Ureter (tissue), 1 donor: ENCODE measurements around the gene ACSL5. TPM values are rescaled to one million over a fixed set of nuclear protein-coding genes. Genes with fewer than 3 reads are reported as not detected.

Experiments used
- DNase-seq: peaks from one replicate; pipeline ENCODE4 v3.0.0-alpha.2; 2020; ENCODE audit warnings: low spot score
- total RNA-seq: library from RNA; stranded (reverse); gene quantifications from one replicate; pipeline ENCODE4 v1.2.4, GENCODE V29; 2023
- donor health status: DM: yes; HTN: yes; CAD: no.

The ACSL5 gene
- 117 TPM for total RNA-seq

- DNase-seq: no peak
Measured at GRCh38 chr10:112373912-112374338, at the start of gene ACSL5. ACSL5 (plus strand) TSS chr10:112374116; CDS start chr10:112394947, 20,831 bp downstream.

GRCh38 chr10:112327678-112328077 lies 46.2 kb upstream of the ACSL5 start:
- no peak for DNase-seq

- DNase-seq: no peak
Measured at GRCh38 chr10:112330162-112330561, 43.8 kb upstream of the ACSL5 start.

GRCh38 chr10:112330607-112331160 lies 43.2 kb upstream of the ACSL5 start:
- DNase-seq: no peak

GRCh38 chr10:112332022-112332421 lies 41.9 kb upstream of the ACSL5 start:
- no peak for DNase-seq

GRCh38 chr10:112332509-112333228 lies 41.2 kb upstream of the ACSL5 start:
- DNase-seq: no peak

- no peak for DNase-seq
Measured at GRCh38 chr10:112333452-112333851, 40.5 kb upstream of the ACSL5 start.

- DNase-seq: no peak
Measured at GRCh38 chr10:112335111-112335867, 38.6 kb upstream of the ACSL5 start.

GRCh38 chr10:112335868-112336265 lies 38.0 kb upstream of the ACSL5 start:
- no peak for DNase-seq

- no peak for DNase-seq
Measured at GRCh38 chr10:112336556-112337201, 37.2 kb upstream of the ACSL5 start.

- DNase-seq: no peak
Measured at GRCh38 chr10:112338957-112339356, 35.0 kb upstream of the ACSL5 start.

GRCh38 chr10:112340601-112341000 lies 33.3 kb upstream of the ACSL5 start:
- no peak for DNase-seq

GRCh38 chr10:112343056-112343806 lies 30.7 kb upstream of the ACSL5 start:
- no peak for DNase-seq

- DNase-seq: no peak
Measured at GRCh38 chr10:112344261-112344660, 29.7 kb upstream of the ACSL5 start.

GRCh38 chr10:112345202-112345601 lies 28.7 kb upstream of the ACSL5 start:
- no peak for DNase-seq

- DNase-seq: no peak
Measured at GRCh38 chr10:112345743-112346142, 28.2 kb upstream of the ACSL5 start.

GRCh38 chr10:112346774-112347173 lies 27.1 kb upstream of the ACSL5 start:
- no peak for DNase-seq

GRCh38 chr10:112347709-112348671 lies 25.9 kb upstream of the ACSL5 start:
- no peak for DNase-seq

GRCh38 chr10:112348759-112349158 lies 25.2 kb upstream of the ACSL5 start:
- no peak for DNase-seq

GRCh38 chr10:112349521-112350085 lies 24.3 kb upstream of the ACSL5 start:
- DNase-seq: no peak
